GM21528 (cell line): ENCODE measurements around the gene ACSF2.

Experiments used
- ATAC-seq: cut with Tn5 transposase; IDR thresholded peaks from one replicate; pipeline ENCODE4 v1.9.1; 2021; ENCODE audit warnings: mild to moderate bottlenecking, moderate library complexity; ENCODE audit not compliant: unreplicated experiment, low FRiP score

The ACSF2 gene

GRCh38 chr17:50495217-50495823, 69.3 kb downstream of the ACSF2 start:
- ATAC-seq = no peak

DNA sequence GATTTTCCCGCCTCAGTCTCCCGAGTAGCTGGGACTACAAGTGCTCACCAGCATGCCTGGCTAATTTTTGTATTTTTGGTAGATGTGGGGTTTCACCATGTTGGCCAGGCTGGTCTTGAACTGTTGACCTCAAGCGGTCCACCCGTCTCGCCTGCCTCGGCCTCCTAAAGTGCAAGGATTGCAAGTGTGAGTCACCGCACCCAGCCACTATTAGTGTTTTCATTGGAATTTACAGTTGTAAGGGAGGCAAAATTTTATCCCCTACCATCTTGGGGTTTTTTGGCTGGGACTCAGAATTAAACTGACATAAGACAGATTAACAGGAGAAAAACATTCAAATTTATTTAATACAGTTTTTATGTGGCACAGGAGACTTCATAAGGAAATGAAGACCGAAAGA, 69.9 kb downstream of the ACSF2 start:
- no peak for ATAC-seq

GRCh38 chr17:50498021-50498874, 72.2 kb downstream of the ACSF2 start:
- no peak for ATAC-seq

DNA sequence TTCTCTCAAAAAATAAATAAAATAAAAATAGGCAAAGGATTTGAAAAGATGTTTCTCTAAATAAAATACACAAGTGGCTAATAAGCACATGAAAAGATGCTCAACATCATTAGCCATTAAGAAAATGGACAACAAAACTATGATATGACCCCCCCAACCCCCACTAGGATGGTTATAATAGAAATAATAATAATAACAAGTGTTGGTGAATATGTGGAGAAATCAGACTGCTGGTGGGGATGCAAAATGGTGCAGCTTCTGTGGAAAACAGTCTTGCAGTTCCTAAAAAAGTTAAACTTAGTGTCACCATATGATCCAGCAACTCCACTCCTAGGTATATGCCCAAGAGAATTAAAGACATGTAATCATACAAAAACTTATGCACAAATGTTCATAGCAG, 73.3 kb downstream of the ACSF2 start:
- ATAC-seq = no peak

DNA sequence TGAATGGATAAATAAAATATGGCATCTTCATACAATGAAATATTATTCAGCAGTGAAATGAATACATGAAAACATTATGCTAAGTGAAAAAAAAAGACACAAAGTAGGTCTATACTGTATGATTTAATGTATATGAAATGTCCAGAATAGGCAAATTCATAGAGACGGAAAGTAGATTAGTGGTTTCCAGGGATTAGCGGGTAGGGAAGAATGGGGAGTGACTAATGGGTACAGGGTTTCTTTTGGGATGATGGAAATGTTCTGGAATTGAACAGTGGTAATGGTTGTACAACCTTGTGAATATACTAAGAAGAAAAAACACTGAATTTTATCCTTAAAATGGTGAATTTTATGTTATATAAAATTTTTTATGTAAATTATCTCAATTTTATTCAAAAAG, 73.7 kb downstream of the ACSF2 start:
- ATAC-seq = no peak

GRCh38 chr17:50501054-50501453, 75.0 kb downstream of the ACSF2 start:
- no peak for ATAC-seq

- ATAC-seq = no peak
Observed at GRCh38 chr17:50502301-50502990, 76.4 kb downstream of the ACSF2 start.

- ATAC-seq = no peak
Observed at GRCh38 chr17:50505591-50506130, 79.6 kb downstream of the ACSF2 start.

DNA sequence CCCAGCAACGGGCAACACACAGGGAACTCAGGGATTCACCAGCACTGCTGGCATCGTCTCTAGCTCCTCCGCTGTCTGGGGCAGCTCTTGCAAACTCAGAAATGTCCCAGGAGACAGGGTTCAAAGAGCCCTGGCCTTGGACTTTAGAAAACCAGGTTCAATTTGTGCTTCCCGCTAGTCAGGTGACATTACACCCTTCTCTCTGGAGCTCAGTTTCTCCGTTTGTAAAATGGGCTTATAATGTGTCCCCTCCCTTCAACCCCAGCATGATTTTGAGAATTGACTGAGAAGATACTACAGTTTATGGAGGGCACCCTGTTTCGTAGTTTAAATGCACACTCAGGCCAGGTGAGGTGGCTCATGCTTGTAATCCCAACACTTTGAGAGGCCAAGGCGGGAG, 80.3 kb downstream of the ACSF2 start:
- no peak for ATAC-seq

DNA sequence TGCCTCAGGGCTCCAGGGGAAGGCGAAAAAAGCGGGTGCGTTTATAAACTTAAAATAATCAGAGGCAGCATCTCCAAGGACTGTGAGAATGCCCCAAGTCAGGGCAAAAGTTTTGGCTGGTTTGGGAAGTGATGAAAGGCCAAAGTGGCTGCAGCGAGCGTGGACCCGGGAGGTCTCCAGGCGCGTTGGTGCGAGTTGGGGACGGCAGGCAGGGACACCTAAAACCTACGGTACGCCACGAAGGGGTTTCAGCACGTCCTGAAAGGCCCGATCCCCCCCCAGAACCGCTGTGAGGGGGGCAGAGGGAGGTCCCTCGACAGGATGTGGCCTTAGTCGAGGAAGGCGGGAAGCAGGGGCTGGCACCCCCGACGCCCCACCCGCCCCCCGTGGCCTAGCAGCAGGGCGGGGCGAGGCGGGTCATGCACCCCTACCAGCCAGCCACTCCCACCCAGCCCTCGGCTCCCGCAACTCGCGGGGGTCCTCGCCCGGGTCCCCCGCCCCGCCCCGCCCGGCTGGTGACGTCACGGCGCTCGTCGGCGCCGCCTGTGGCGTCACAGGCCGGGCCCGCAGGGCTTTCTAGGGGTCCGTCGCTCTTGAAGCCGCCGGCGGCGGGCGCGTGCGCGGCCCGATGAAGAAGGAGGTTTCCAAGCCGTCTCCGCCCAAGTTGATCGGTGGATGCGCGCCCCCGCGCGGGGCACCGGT, 82.0 kb downstream of the ACSF2 start, which contains the start of gene MYCBPAP:
Gene MYCBPAP, plus strand, starts transcription at position 569 of the 702 bp plus-strand sequence. CDS start 236 bp downstream, outside the sequence.
- ATAC-seq = peak; percentile 59

GRCh38 chr17:50508573-50509460, 82.8 kb downstream of the ACSF2 start:
- no peak for ATAC-seq

- peak; percentile 74 for ATAC-seq
Observed at GRCh38 chr17:50511058-50511457, 85.0 kb downstream of the ACSF2 start.

- no peak for ATAC-seq
Observed at GRCh38 chr17:50513495-50513894, 87.5 kb downstream of the ACSF2 start.

- no peak for ATAC-seq
Observed at GRCh38 chr17:50514388-50514787, 88.4 kb downstream of the ACSF2 start.

DNA sequence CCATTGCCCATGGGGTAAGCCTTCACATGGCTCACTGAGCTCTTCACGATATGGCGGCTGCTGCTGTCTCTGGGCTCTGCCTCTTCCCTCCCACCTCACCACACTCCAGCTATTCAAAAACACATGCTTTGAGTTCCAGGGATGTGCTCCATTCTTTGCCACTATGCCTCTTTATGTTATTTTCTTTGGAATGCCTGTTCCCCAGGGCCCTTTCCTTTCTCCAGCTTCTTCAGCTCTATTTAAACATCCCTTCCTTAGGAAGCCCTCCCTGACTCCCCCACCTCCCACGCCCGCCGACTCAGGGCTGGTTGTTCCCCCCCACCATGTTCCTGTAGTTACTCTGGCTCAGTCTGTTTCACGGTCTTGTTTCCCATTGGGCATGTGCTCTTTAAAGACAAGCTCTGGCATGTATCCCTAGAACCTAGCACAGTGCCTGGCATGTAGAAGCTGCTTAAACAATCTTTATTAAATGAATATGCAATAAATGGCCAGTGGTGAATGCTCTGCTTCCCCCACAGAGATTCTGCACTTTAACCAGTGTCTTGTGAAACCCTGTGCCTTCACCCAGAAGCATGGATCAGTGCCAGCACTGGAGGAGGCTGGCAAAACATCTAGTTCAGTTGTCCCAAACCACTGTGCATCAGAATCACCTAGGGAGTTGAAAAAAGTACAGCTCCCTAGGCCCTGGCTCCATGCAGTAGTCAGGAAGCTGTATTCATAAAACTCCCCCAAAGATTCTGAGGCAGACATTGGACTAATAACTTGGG, 89.1 kb downstream of the ACSF2 start:
- no peak for ATAC-seq

- ATAC-seq = no peak
Observed at GRCh38 chr17:50517011-50517410, 91.0 kb downstream of the ACSF2 start.

GRCh38 chr17:50517504-50518383, 91.7 kb downstream of the ACSF2 start:
- no peak for ATAC-seq
